KOPT-K1 (cell line): ENCODE results near the gene TGFB1.
A peak's percentile ranks its signal among the peaks of the same experiment; 100 is the strongest.
"Not testable (repeated sequence)": the region's sequence is repeated elsewhere in the genome, so short reads cannot be mapped to it uniquely, and the experiment has no call there.

ENCODE experiments used
- H3K27ac ChIP-seq: fragments of 200-600 bp; sonication (generic); 2 replicates; pipeline ENCODE4 v1.5.1; 2016; ENCODE audit warnings: antibody characterized with exemption, mild to moderate bottlenecking, low read depth, low read length; ENCODE audit not compliant: poor library complexity, severe bottlenecking
- H3K36me3 ChIP-seq: fragments of 200-600 bp; sonication (generic); 2 replicates; pipeline ENCODE4 v1.5.1; 2017; ENCODE audit warnings: antibody characterized with exemption, mild to moderate bottlenecking, low read length, moderate library complexity; ENCODE audit not compliant: insufficient read depth
- H3K9me3 ChIP-seq: fragments of 200-600 bp; sonication (generic); 2 replicates; pipeline ENCODE4 v1.5.1; 2017; ENCODE audit warnings: antibody characterized with exemption, low read length, mild to moderate bottlenecking; ENCODE audit not compliant: insufficient read depth, poor library complexity, severe bottlenecking

TGFB1 gene

GRCh38 chr19:41359741-41360140 lies 6.0 kb upstream of the TGFB1 start:
- Histone ChIP-seq H3K27ac (no peak overlapping the region), H3K9me3 (no peaks in the 10 kb centered on the region), H3K36me3 (no peaks in the 10 kb centered on the region)

GRCh38 chr19:41357746-41358145 lies 4.0 kb upstream of the TGFB1 start:
- Histone ChIP-seq H3K9me3 (no peaks in the 10 kb centered on the region), H3K27ac (no peak overlapping the region), H3K36me3 (no peaks in the 10 kb centered on the region)

GRCh38 chr19:41356984-41357739 lies 3.4 kb upstream of the TGFB1 start:
- no peaks in the 10 kb centered on the region for H3K9me3 ChIP-seq
- no peak overlapping the region for H3K27ac ChIP-seq
- H3K36me3 ChIP-seq, result no peaks in the 10 kb centered on the region

GRCh38 chr19:41355802-41356201 lies 2.1 kb upstream of the TGFB1 start:
- H3K27ac ChIP-seq, result no peak overlapping the region
- H3K9me3 ChIP-seq, result no peaks in the 10 kb centered on the region
- no peaks in the 10 kb centered on the region for H3K36me3 ChIP-seq

GRCh38 chr19:41355035-41355434 lies 1.3 kb upstream of the TGFB1 start:
- no peaks in the 10 kb centered on the region for H3K36me3 ChIP-seq
- no peak overlapping the region for H3K27ac ChIP-seq
- H3K9me3 ChIP-seq, result no peaks in the 10 kb centered on the region

GRCh38 chr19:41354343-41354953 lies 726 bp upstream of the TGFB1 start:
- Histone ChIP-seq H3K36me3 (0 out of 2 replicates have a peak, but pooled peaks cover 2% of the 10 kb centered on the region), H3K9me3 (no peaks in the 10 kb centered on the region), H3K27ac (peak overlapping the region; percentile 75)

GRCh38 chr19:41352609-41353465 lies 885 bp downstream of the TGFB1 start:
- H3K27ac ChIP-seq, result peak overlapping the region; percentile 75
- H3K9me3 ChIP-seq, result no peaks in the 10 kb centered on the region
- H3K36me3 ChIP-seq, result 0 out of 2 replicates have a peak, but pooled peaks cover 13% of the 10 kb centered on the region

- Histone ChIP-seq H3K9me3 (no peaks in the 10 kb centered on the region), H3K36me3 (peaks cover 19% of the 10 kb centered on the region; the same call in 1 of the 2 replicates), H3K27ac (peak overlapping the region; percentile 75)
These were observed 1.5 kb downstream of the TGFB1 start for GRCh38 chr19:41352279-41352608.

- Histone ChIP-seq H3K36me3 (peaks cover 24% of the 10 kb centered on the region; the same call in 1 of the 2 replicates), H3K27ac (peak overlapping the region; percentile 75), H3K9me3 (no peaks in the 10 kb centered on the region)
These were observed 2.1 kb downstream of the TGFB1 start for GRCh38 chr19:41351339-41352245.

- H3K9me3 ChIP-seq, result no peaks in the 10 kb centered on the region
- H3K36me3 ChIP-seq, result peaks cover 32% of the 10 kb centered on the region
- no peak overlapping the region for H3K27ac ChIP-seq
These were observed 2.9 kb downstream of the TGFB1 start for GRCh38 chr19:41350735-41351338.

- H3K36me3 ChIP-seq, result peaks cover 63% of the 10 kb centered on the region
- not testable (repeated sequence) for H3K9me3 ChIP-seq, H3K27ac ChIP-seq
These were observed 6.8 kb downstream of the TGFB1 start for GRCh38 chr19:41346916-41347315.

- H3K27ac ChIP-seq, result no peak overlapping the region
- no peaks in the 10 kb centered on the region for H3K9me3 ChIP-seq
- peaks cover 85% of the 10 kb centered on the region for H3K36me3 ChIP-seq
These were observed 9.6 kb downstream of the TGFB1 start for GRCh38 chr19:41344162-41344561.

GRCh38 chr19:41341669-41342490 lies 11.8 kb downstream of the TGFB1 start:
- H3K36me3 ChIP-seq, result peaks cover 84% of the 10 kb centered on the region
- no peaks in the 10 kb centered on the region for H3K9me3 ChIP-seq
- peak overlapping the region; percentile 43 for H3K27ac ChIP-seq
